Measurements from ENCODE around the gene ZDHHC21.

ZDHHC21 gene

GRCh38 chr9:14597171-14597799 lies 95.9 kb downstream of the ZDHHC21 start:
- no peak for FAIRE-seq

- FAIRE-seq = no peak
Measured at GRCh38 chr9:14593406-14593805, 99.8 kb downstream of the ZDHHC21 start.

DNA sequence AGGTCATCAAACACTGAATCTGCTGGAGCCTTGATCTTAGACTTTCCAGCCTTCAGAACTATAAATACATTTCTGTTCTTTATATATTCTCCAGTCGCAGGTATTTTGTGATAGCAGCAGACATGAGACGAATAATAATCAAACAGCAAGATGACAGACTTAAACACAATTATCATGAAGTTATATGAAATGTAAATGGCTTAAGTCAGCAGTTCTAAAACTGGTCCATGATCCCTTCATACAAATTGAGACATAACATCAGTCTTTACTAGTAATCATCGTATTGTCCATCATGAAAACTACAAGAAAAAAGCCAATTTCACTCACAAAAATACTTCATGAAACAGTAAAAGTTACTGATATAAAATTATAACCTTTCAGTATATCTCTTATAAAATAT lies 101.8 kb downstream of the ZDHHC21 start:
- FAIRE-seq = no peak

DNA sequence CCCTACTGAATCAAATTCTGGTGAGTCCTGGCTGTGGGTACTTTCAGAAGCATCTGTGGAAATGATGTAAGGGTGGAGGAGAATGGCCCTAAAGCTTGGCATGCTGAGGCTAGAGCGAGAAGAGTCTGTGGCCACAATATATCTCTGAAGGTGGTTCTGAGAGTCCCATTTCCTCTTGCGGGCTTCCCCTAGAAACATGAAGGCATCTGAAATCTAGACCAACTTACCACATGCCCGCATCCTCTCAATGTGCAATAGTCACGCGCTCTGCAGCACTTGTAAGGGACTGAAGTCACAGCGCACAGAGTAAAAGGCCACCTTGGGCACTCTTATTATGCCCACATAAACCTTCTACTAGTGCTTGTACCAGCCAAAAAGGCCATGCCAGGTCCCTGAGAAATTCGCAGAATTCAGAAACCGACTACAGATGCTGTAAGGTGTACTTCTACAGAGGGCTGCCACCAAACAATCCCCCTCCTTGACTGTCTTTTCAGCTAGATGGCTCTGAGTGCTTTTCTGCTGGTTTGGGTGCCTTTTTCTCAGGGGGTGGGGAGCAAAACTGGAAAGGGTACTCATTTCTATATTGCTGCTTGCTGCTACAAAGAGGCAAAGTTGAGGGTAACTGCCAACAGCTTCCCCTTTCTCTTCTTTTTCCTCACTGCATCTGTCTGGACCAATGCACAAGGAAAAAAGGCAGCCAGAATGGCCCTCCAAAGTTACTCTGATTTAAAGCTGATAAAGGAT lies 107.3 kb downstream of the ZDHHC21 start:
- FAIRE-seq = no peak

GRCh38 chr9:14584571-14584970 lies 108.7 kb downstream of the ZDHHC21 start:
- no peak for FAIRE-seq

- FAIRE-seq = no peak
Measured at GRCh38 chr9:14578030-14578429, 115.2 kb downstream of the ZDHHC21 start.

- no peak for FAIRE-seq
Measured at GRCh38 chr9:14574173-14574572, 119.1 kb downstream of the ZDHHC21 start.

DNA sequence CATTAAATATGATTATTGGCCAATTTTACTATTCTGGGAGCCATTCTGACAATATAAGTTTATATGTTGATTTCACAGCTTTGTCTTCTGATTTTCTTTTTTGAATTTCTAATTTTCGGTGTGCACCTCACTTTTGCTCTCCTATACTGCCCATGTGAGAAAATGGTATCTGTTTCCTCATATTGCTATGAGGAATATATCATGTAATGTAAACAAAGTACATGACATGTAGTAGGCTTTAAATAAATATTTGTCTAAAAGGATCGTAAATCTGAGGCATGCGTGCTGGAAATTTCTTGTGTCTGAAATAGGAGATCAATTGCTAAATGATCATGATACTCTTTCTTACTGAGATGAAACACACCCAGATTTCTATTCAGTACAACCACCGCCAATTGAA lies 119.9 kb downstream of the ZDHHC21 start:
- no peak for FAIRE-seq

- FAIRE-seq = no peak
Measured at GRCh38 chr9:14565352-14566016, 127.7 kb downstream of the ZDHHC21 start.

DNA sequence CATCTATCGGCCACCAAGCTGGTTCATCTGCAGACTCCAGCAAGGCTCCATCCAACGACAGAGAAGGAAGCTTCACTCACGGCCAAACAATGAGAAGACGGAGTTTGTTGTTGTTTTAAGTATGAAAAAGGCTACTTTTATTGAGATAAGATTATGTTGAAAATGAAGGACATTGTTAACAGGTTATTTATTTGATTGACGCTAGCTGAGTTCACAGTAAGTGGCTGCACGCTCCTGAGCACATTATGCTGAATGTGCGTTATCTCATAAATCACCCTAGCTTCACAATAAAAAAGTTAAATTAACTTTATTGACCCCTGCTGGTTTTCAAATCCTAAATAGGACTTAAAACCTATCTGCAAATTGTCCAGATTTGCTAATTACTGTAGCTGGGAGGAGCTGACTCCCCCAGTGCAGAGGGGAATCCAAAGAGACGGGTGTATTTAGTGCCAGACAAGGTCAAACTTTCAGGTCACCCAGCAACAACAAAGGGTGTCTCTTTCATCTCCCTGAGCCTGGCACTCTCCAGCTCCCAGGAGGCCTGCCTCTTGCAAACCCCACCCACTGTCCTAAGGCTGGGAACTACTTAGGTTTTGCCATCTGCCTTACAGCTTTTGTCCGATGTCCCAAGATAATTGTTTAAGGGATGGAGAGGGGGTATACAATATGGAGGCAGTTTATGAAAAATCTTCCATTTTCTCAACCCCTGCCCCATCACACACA lies 129.2 kb downstream of the ZDHHC21 start:
- FAIRE-seq = no peak

- no peak for FAIRE-seq
Measured at GRCh38 chr9:14561929-14562405, 131.3 kb downstream of the ZDHHC21 start.
